RPMI8226 (cell line): ENCODE measurements around the gene LCLAT1.
"Not testable (repeated sequence)": the region's sequence is repeated elsewhere in the genome, so short reads cannot be mapped to it uniquely, and the experiment has no call there.

Experiments
- DNase-seq: peaks from one replicate; pipeline ENCODE4 v3.0.0-alpha.2; 2015

LCLAT1 gene

GRCh38 chr2:30492185-30492584, 45.1 kb downstream of the LCLAT1 start:
- DNase-seq, result no peak

GRCh38 chr2:30492619-30493018, 45.6 kb downstream of the LCLAT1 start:
- DNase-seq, result no peak

GRCh38 chr2:30493440-30493839, 46.4 kb downstream of the LCLAT1 start:
- DNase-seq, result no peak

- DNase-seq, result not testable (repeated sequence)
Measured at GRCh38 chr2:30495896-30496295, 48.9 kb downstream of the LCLAT1 start.

GRCh38 chr2:30499681-30500080, 52.6 kb downstream of the LCLAT1 start:
- no peak for DNase-seq

- no peak for DNase-seq
Measured at GRCh38 chr2:30500699-30501098, 53.7 kb downstream of the LCLAT1 start.

GRCh38 chr2:30502310-30502709, 55.3 kb downstream of the LCLAT1 start:
- no peak for DNase-seq

- no peak for DNase-seq
Measured at GRCh38 chr2:30503007-30503694, 56.1 kb downstream of the LCLAT1 start.

GRCh38 chr2:30503695-30504052, 56.6 kb downstream of the LCLAT1 start:
- DNase-seq, result no peak

- no peak for DNase-seq
Measured at GRCh38 chr2:30504731-30505130, 57.7 kb downstream of the LCLAT1 start.

- DNase-seq, result no peak
Measured at GRCh38 chr2:30505500-30506180, 58.6 kb downstream of the LCLAT1 start.

- not testable (repeated sequence) for DNase-seq
Measured at GRCh38 chr2:30507460-30507859, 60.4 kb downstream of the LCLAT1 start.

GRCh38 chr2:30509716-30510115, 62.7 kb downstream of the LCLAT1 start:
- no peak for DNase-seq

- DNase-seq, result no peak
Measured at GRCh38 chr2:30510409-30510808, 63.4 kb downstream of the LCLAT1 start.

GRCh38 chr2:30511122-30512083, 64.4 kb downstream of the LCLAT1 start:
- DNase-seq, result no peak

- DNase-seq, result no peak
Measured at GRCh38 chr2:30512243-30512886, 65.3 kb downstream of the LCLAT1 start.

- DNase-seq, result not testable (repeated sequence)
Measured at GRCh38 chr2:30513649-30514048, 66.6 kb downstream of the LCLAT1 start.

GRCh38 chr2:30514134-30514847, 67.2 kb downstream of the LCLAT1 start:
- no peak for DNase-seq

- DNase-seq, result no peak
Measured at GRCh38 chr2:30514848-30515435, 67.9 kb downstream of the LCLAT1 start.

- DNase-seq, result no peak
Measured at GRCh38 chr2:30516166-30516565, 69.1 kb downstream of the LCLAT1 start.

- no peak for DNase-seq
Measured at GRCh38 chr2:30519796-30520195, 72.8 kb downstream of the LCLAT1 start.

- no peak for DNase-seq
Measured at GRCh38 chr2:30522421-30522820, 75.4 kb downstream of the LCLAT1 start.
